Airway epithelial cell (primary cell): Measurements from ENCODE around the gene TSGA10IP. TPM values are rescaled to one million over a fixed set of nuclear protein-coding genes. Genes with fewer than 3 reads are reported as not detected.

ENCODE experiments used
- total RNA-seq: library from RNA; depleted of rRNA; stranded (reverse); fragments of >200 nt; gene quantifications from 2 replicates; pipeline ENCODE4 v1.2.3, GENCODE V29; 2015

The TSGA10IP gene
- total RNA-seq = not detected in 2 replicates

DNA sequence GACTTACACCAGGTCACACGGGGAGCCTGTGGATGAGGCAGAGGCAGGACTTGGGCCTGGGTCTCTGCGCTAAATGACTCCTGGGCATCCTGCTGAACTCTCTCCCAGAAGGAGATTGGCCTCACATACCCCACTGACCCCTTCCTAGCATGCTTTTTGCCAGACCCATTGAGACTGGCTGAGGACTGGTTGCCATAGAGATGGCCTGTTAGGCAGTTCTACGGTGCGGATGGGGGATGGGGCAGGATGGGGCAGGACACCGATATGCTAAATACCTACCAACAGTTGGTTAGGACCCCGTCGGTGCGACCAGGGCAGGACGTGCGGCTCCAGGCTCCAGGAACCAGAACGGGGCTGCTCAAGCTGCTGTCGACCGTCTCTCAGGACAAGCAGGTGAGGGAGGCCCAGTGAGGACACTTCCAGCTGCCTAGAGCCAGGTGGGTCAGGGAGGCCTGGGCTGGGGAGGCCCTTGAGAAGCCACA lies at the start of gene TSGA10IP:
Gene TSGA10IP (plus strand): TSS at position 51 of the 482 bp plus-strand sequence. CDS start 196 bp downstream, at position 247.

DNA sequence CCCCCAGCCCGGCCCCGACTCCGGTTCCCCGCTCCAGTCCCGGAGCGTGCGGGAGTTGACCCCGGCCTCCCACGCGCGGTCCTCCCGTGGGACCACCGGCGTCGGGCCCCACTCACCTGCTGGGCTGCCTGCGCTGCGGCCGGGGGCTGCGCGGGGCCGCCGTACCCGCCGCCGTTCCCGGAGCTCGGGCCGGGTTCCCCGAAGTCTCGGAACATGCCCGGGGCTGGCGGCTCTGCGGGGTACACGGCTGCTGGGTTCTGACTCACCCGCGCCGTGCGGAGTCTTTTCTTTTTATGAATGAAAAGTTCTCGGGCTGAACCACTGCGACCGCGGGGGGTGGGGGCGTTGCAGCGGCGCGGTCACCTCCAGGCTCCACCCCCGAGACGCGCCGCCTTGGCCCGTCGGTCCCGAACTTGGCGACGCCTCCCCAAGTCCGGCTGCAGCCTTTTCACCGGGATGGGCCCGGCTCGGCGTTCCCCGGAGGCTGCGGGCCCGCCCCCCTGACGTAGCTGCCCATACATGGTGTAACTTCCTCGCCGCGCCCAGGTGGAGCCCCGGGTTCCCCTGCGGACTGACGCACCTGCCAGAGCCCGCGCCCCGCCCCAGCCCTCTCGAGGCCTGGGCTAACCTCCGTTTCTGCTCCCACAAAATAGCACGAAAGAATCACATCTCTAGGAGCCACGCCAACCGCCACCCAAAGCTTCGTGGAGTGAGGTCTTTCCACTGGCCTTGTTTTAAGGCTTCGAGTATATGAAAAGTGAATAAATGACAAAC lies 45.0 kb upstream of the TSGA10IP start, which contains the start of gene FOSL1:
Gene FOSL1 (minus strand): TSS at position 264 of the 774 bp plus-strand sequence. CDS start 49 bp downstream, at position 215.

DNA sequence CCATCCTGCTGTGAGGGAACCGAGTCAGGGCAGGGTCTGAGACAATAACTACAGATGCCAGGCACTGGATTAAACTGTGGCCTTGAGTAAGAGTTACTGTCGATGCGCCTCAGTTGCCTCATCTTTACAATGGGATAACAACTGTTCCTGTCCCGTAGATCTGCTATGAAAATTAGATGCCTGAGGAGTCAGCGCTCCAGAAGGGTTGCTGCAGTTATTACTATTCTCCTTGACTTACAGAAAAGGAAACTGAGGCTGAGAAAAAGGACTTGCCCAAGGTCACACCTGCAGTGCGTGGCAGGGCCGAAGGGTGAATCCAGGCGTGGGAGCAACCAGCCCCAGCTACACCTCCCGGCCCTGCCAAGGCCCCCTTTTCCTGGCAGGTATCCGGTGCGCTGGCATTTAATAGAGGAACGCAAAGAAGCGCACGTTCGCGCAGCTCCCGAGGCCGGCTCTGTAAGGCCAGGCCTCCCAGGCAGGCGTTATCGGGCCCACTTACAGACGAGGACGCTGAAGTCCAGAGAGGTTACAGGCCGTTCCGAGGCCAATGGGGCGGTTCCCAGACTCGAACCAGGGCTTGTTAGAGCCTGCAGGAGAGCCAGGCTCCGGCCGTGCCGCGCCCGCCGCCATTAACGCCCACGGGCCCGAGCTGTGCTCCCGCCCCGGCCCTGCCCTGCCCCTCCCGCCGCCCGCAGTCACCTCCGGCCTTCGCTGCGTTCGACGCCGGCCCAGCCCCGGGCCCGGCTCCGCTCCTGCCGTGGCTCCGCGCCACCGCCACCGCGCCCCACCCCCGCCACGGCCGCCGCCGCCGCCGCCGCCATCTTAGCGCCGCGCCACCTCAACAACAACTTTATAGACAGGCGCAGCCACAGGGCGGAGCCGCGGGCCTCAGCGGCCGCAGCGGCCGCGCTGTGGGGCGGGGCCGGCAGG lies 26.8 kb upstream of the TSGA10IP start, which contains the start of gene C11orf68:
Gene C11orf68 (minus strand): TSS at position 852 of the 930 bp plus-strand sequence. CDS start 31 bp downstream, at position 821.

DNA sequence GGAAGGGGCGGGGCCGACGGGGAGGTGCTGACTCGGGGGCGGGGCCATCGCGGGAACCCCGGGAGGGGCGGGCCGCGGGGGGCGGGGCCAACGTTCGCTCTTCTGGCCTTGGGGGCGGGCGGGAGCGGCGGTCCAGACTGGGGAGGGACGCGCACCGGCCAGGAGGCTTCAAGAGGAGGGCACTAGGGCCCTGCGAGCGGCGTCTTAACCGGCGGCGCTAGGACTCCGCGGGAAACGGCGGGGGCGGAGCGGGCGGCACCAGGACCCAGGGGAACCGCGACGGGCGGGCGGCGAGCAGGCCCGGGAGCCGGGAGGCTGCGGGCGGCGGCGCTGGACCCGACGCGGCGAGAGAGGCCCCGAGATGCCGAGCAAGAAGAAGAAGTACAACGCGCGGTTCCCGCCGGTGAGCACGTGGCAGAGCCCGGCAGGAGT lies 26.1 kb upstream of the TSGA10IP start, which contains the start of gene DRAP1:
Gene DRAP1 (plus strand): TSS at position 286 of the 432 bp plus-strand sequence. CDS start 76 bp downstream, at position 362.

DNA sequence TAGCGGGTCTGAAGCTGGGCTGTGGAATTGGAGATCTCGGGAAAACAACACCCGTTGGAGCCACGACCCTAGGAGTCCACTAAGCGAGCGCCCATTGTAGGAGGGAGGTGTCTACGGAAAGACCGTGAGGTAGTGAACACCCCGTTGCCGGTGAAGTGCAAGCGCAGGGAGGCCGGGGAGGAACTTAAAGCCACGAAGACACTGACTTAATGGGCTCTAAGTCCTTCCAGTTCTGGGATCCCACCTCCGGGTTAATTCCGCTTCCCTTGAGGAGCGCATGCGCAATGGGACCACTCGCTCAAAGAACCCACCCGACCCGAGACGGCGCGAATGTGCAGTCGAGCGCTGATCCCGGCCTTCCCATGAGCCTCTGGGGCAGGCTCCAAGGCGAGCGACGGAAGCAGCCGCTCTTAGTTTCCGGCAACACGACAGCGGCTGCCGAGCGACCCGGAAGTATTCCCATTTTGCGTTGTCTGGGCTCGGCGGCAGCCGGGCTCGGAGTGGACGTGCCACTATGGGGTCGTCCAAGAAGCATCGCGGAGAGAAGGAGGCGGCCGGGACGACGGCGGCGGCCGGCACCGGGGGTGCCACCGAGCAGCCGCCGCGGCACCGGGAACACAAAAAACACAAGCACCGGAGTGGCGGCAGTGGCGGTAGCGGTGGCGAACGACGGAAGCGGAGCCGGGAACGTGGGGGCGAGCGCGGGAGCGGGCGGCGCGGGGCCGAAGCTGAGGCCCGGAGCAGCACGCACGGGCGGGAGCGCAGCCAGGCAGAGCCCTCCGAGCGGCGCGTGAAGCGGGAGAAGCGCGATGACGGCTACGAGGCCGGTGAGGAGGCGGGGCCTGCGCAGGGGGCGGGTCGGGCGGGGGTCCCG lies 16.2 kb downstream of the TSGA10IP start, which contains the start of gene SART1:
Gene SART1 (plus strand): TSS at position 468 of the 874 bp plus-strand sequence. CDS start 47 bp downstream, at position 515.

DNA sequence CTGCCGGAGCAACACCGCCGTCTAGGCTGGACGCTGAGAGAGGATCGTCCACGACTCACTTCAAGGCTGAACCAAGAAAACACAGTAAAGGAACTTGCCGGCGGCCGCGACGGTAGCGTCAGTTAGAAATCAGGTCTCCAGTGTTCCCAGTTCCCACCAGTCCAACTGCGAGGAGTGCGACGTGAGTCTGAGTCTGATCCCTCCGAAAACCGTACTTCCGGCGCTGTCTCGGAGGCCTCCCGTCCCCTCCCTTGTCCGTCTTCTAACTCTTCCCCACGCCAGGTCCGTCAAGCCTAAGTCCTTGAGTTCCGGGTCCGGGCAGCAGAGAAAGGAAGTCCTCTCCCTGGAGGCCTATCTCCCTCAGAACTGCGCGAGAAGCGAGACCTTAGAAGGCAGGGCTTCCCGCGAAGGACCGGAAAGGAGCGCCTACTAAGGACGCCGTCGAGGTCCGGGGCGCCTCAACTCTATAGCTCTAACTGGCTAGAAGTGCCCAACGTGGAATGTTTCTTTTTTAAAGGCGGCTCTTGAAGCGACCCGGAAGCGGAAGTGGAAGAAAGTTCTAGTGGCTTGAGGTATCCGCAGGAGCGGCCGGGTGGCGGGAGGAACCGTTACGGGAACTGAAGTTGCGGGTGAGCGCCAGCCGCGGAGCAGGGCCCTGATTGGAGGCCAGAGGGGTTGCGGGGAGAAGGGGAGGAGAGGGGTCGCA lies 56.8 kb downstream of the TSGA10IP start, which contains the start of the genes BANF1 and EIF1AD:
Gene BANF1 (plus strand): TSS at position 562 of the 706 bp plus-strand sequence. CDS start 748 bp downstream, outside the sequence.
Gene EIF1AD (minus strand): TSS at position 216 of the 706 bp plus-strand sequence. CDS start 1,768 bp downstream, outside the sequence.

Other genes starting within 250 kb of the TSGA10IP start
- gene KAT5, start 233.2 kb upstream of the TSGA10IP start, total RNA-seq = 33.8 and 37.9 TPM in 2 replicates
- 61.6 and 92.6 TPM in 2 replicates for gene RNASEH2C, start 224.7 kb upstream of the TSGA10IP start, total RNA-seq
- gene AP5B1, start 164.5 kb upstream of the TSGA10IP start, total RNA-seq = 21.3 and 24.3 TPM in 2 replicates
- gene OVOL1, start 158.4 kb upstream of the TSGA10IP start, total RNA-seq = 26.4 and 31.0 TPM in 2 replicates
- 0.14 and 0.56 TPM in 2 replicates for gene SNX32, start 111.5 kb upstream of the TSGA10IP start, total RNA-seq
- gene CFL1, start 87.3 kb upstream of the TSGA10IP start, total RNA-seq = 1,465 and 1,537 TPM in 2 replicates
- gene MUS81, start 85.0 kb upstream of the TSGA10IP start, total RNA-seq = 23.6 and 28.4 TPM in 2 replicates
- gene EFEMP2, start 72.7 kb upstream of the TSGA10IP start, total RNA-seq = 12.8 and 27.5 TPM in 2 replicates
- gene CTSW, start 65.6 kb upstream of the TSGA10IP start, total RNA-seq = not detected in 2 replicates
- 89.0 and 143 TPM in 2 replicates for gene FIBP, start 57.0 kb upstream of the TSGA10IP start, total RNA-seq
- gene CCDC85B, start 54.8 kb upstream of the TSGA10IP start, total RNA-seq = 93.7 and 145 TPM in 2 replicates
- gene FOSL1, start 45.1 kb upstream of the TSGA10IP start, total RNA-seq = 63.3 and 87.1 TPM in 2 replicates
- 10.9 and 11.0 TPM in 2 replicates for gene C11orf68, start 26.4 kb upstream of the TSGA10IP start, total RNA-seq
- 175 and 190 TPM in 2 replicates for gene DRAP1, start 26.1 kb upstream of the TSGA10IP start, total RNA-seq
- gene SART1, start 16.3 kb downstream of the TSGA10IP start, total RNA-seq = 35.3 and 45.9 TPM in 2 replicates
- gene EIF1AD, start 56.7 kb downstream of the TSGA10IP start, total RNA-seq = 24.1 and 33.0 TPM in 2 replicates
- 120 and 130 TPM in 2 replicates for gene BANF1, start 57.0 kb downstream of the TSGA10IP start, total RNA-seq
- gene CST6, start 66.5 kb downstream of the TSGA10IP start, total RNA-seq = 8.9 and 9.3 TPM in 2 replicates
- 0.42 TPM in 1 of 2 replicates, not detected in the other for gene CATSPER1, start 81.0 kb downstream of the TSGA10IP start, total RNA-seq
- 0.28 TPM in 1 of 2 replicates, not detected in the other for gene GAL3ST3, start 103.7 kb downstream of the TSGA10IP start, total RNA-seq
- gene SF3B2, start 106.9 kb downstream of the TSGA10IP start, total RNA-seq = 156 TPM in 2 replicates
- 23.6 and 24.8 TPM in 2 replicates for gene PACS1, start 124.8 kb downstream of the TSGA10IP start, total RNA-seq